Stimulated activated CD4-positive, alpha-beta T cell treated with anti-CD3 and anti-CD28 coated beads, Interleukin-15, amount 100 ng/mL, for 24 hours (primary cell): ENCODE data around the gene PER3.

Source experiments
- DNase-seq: peaks from one replicate; pipeline ENCODE4 v3.0.0-alpha.2; 2020

The PER3 gene

GRCh38 chr1:7839526-7839925, 55.4 kb downstream of the PER3 start:
- DNase-seq = no peak

GRCh38 chr1:7842517-7842916, 58.4 kb downstream of the PER3 start:
- peak; percentile 6 for DNase-seq

GRCh38 chr1:7845761-7846160, 61.7 kb downstream of the PER3 start:
- DNase-seq = no peak

- no peak for DNase-seq
Measured at GRCh38 chr1:7846656-7847055, 62.6 kb downstream of the PER3 start.

- DNase-seq = no peak
Measured at GRCh38 chr1:7847599-7847998, 63.5 kb downstream of the PER3 start.

GRCh38 chr1:7850786-7851185, 66.7 kb downstream of the PER3 start:
- no peak for DNase-seq

GRCh38 chr1:7852804-7853683, 69.0 kb downstream of the PER3 start, which contains the start of gene UTS2:
UTS2 (minus strand) TSS chr1:7853065; CDS start chr1:7853003, 62 bp downstream.
- DNase-seq = no peak

- no peak for DNase-seq
Measured at GRCh38 chr1:7853684-7854026, 69.6 kb downstream of the PER3 start.

- DNase-seq = no peak
Measured at GRCh38 chr1:7856345-7856744, 72.3 kb downstream of the PER3 start.

GRCh38 chr1:7857000-7857399, 72.9 kb downstream of the PER3 start:
- no peak for DNase-seq

GRCh38 chr1:7857985-7858384, 73.9 kb downstream of the PER3 start:
- no peak for DNase-seq

- DNase-seq = no peak
Measured at GRCh38 chr1:7859406-7859805, 75.3 kb downstream of the PER3 start.

GRCh38 chr1:7860130-7860529, 76.0 kb downstream of the PER3 start:
- DNase-seq = no peak

GRCh38 chr1:7861452-7861851, 77.4 kb downstream of the PER3 start:
- no peak for DNase-seq

GRCh38 chr1:7862211-7863060, 78.3 kb downstream of the PER3 start:
- DNase-seq = no peak

GRCh38 chr1:7863756-7864328, 79.8 kb downstream of the PER3 start:
- no peak for DNase-seq

GRCh38 chr1:7865978-7866377, 81.9 kb downstream of the PER3 start:
- DNase-seq = no peak

- DNase-seq = no peak
Measured at GRCh38 chr1:7868070-7868780, 84.1 kb downstream of the PER3 start.

GRCh38 chr1:7869136-7869920, 85.2 kb downstream of the PER3 start:
- no peak for DNase-seq

- DNase-seq = no peak
Measured at GRCh38 chr1:7871136-7871535, 87.0 kb downstream of the PER3 start.

GRCh38 chr1:7873801-7874795, 90.0 kb downstream of the PER3 start:
- DNase-seq = no peak
